ENCODE measurements around the gene MPDU1. TPM values are rescaled to one million over a fixed set of nuclear protein-coding genes. Genes with fewer than 3 reads are reported as not detected.
A peak's percentile ranks its signal among the peaks of the same experiment; 100 is the strongest.

MPDU1 gene
- total RNA-seq, 1 experiment from 2014 or later, result 73.1 TPM

GRCh38 chr17:7611635-7612293 lies 28.1 kb downstream of the MPDU1 start:
- Histone ChIP-seq H3K79me1 (ENCODE audit: insufficient read depth, low read depth, low read length, poor library complexity, severe bottlenecking) (no peaks in the 10 kb centered on the region), H2BK15ac (ENCODE audit: low read depth, low read length) (no peak overlapping the region), H4K5ac (ENCODE audit: insufficient read length, low read depth, low read length) (no peak overlapping the region), H2AFZ (ENCODE audit: low read length) (no peak overlapping the region), H2BK12ac (ENCODE audit: insufficient read length, low read depth, low read length) (no peak overlapping the region), H3K4ac (ENCODE audit: low read depth, low read length) (no peak overlapping the region), H3K23me2 (ENCODE audit: insufficient read length, low read depth, low read length, poor library complexity, severe bottlenecking) (peaks cover 7% of the 10 kb centered on the region), H4K91ac (ENCODE audit: insufficient read length, low read depth, low read length) (no peak overlapping the region), H2BK20ac (ENCODE audit: low read depth, low read length, poor library complexity, severe bottlenecking) (no peak overlapping the region), H4K20me1 (ENCODE audit: control insufficient read depth, insufficient read depth, insufficient read length) (no peaks in the 10 kb centered on the region), H2BK120ac (ENCODE audit: low read depth, low read length, poor library complexity, severe bottlenecking) (no peak overlapping the region), H2BK5ac (ENCODE audit: insufficient read length, low read length) (no peak overlapping the region), H3K4me1 (ENCODE audit: insufficient read depth, low read length) (peaks cover 5% of the 10 kb centered on the region), H3K56ac (ENCODE audit: insufficient read length, low read depth, low read length) (no peak overlapping the region), H3K23ac (ENCODE audit: insufficient read length, low read depth, low read length) (no peak overlapping the region), H2AK5ac (ENCODE audit: insufficient read length, low read length) (no peak overlapping the region), H3K27me3 (ENCODE audit: insufficient read depth, low read length) (no peaks in the 10 kb centered on the region), H3T11ph (ENCODE audit: low read length) (no peak overlapping the region), H3K27ac (ENCODE audit: insufficient read length, low read depth, low read length) (no peak overlapping the region), H3K14ac (ENCODE audit: insufficient read depth, low read length) (no peak overlapping the region), H3K4me2 (ENCODE audit: insufficient read depth, insufficient read length, low read length) (no peak overlapping the region), H3K79me2 (ENCODE audit: insufficient read depth, low read length) (peaks cover 9% of the 10 kb centered on the region; the same call in 1 of the 2 replicates), H3K9ac (ENCODE audit: extremely low read depth, insufficient read length, low read length) (peak overlapping the region; percentile 33), H3K18ac (ENCODE audit: insufficient read length, low read depth, low read length) (no peak overlapping the region), H4K8ac (replicated peaks; ENCODE audit: insufficient read length, low read depth, low read length) (no peak overlapping the region), H3K9me3 (ENCODE audit: control insufficient read depth, low read depth, low read length) (no peaks in the 10 kb centered on the region)
- Mint-ChIP-seq H3K27me3 (ENCODE audit: low read depth) (no peaks in the 10 kb centered on the region), H3K27ac (peak overlapping the region in 1 of 3 experiments; percentile 68; a peak in 2 of 7 replicates), H3K36me3 (ENCODE audit: insufficient read depth in 1 of 3, low read depth in 3 of 3) (peaks cover 6 to 20% (median 14%) of the 10 kb centered on the region in 3 experiments; a peak in 6 of 7 replicates), H3K9me3 (no peaks in the 10 kb centered on the region), H3K4me1 (peaks cover 22 to 23% of the 10 kb centered on the region in 2 experiments), H3K4me3 (peak overlapping the region in 1 of 2 experiments; percentile 89; a peak in 3 of 5 replicates)
- DNase-seq, result no peak
- no peak for TF ChIP-seq CTCF (conservative IDR thresholded peaks at IDR 0.05)
- no CpG with 5 or more reads among the region's 3 CpGs for WGBS (ENCODE audit: extremely low coverage, insufficient read length, low lambda C conversion rate)
